ENCODE data around the gene SEC14L5.
A peak's percentile ranks its signal among the peaks of the same experiment; 100 is the strongest.
"Not testable (repeated sequence)": the region's sequence is repeated elsewhere in the genome, so short reads cannot be mapped to it uniquely, and the experiment has no call there.

The SEC14L5 gene

DNA sequence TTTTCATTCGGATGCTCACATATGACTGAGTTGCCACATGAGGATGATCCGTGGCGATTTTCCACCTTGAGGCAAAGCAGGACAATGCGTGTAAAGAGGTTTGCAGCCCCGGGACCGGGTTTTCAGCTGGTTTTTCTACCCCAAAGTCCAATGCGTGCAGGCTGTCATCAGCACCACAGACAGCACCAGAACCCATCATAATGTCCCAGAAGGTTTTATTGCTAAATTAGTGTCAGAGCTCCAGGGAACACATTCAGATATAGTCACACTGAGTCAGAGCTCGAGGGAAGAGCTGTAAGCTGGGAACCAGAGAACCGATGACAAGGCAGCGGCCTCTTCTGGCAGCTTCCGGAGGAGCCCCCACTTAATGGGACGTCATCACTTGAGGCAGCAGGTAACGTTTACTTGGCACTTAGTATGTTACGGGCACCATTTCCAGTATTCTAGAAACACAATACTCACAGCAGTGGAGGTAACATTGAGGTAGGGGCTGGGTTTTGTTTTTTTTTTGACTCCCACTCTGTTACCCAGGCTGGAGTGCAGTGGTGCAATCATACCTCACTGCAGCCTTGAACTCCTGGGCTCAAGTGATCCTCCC is 84.5 kb downstream of the SEC14L5 start:
- H3K27ac ChIP-seq, result no peak overlapping the region
- no peak for TF ChIP-seq ZFX (IDR thresholded peaks at IDR 0.05)
- TF ChIP-seq, protein P1, sequence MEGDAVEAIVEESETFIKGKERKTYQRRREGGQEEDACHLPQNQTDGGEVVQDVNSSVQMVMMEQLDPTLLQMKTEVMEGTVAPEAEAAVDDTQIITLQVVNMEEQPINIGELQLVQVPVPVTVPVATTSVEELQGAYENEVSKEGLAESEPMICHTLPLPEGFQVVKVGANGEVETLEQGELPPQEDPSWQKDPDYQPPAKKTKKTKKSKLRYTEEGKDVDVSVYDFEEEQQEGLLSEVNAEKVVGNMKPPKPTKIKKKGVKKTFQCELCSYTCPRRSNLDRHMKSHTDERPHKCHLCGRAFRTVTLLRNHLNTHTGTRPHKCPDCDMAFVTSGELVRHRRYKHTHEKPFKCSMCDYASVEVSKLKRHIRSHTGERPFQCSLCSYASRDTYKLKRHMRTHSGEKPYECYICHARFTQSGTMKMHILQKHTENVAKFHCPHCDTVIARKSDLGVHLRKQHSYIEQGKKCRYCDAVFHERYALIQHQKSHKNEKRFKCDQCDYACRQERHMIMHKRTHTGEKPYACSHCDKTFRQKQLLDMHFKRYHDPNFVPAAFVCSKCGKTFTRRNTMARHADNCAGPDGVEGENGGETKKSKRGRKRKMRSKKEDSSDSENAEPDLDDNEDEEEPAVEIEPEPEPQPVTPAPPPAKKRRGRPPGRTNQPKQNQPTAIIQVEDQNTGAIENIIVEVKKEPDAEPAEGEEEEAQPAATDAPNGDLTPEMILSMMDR (conservative IDR thresholded peaks at IDR 0.05), result no peak; the same call in 1 of the 2 replicates

DNA sequence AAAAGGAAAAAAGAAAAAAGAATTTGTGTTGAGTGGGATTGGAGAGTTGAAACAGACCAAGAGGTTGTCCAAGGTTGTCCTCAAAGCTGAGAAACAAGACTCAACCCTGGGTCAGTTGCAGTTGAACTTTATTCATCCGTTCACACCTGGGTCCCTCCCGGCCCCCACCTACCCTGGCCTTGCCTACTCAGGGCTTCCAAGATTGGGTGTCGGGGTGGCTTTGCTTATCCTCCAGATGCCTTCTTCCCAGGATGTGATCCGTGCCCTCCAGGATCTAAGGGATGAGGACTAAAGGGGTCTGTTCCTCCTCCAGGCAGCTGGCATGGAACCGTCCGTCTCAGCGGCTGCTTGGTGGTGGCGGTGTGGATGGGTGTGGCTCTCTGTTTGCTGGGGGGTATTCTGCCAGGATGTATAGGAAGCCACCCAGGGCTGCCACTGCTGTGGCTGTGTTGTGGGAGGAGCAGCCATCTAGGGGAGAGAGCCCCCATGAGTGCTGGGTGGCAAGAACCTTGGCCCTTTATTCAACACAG is 85.9 kb downstream of the SEC14L5 start:
- TF ChIP-seq, protein P1 (conservative IDR thresholded peaks at IDR 0.05), result no peak
- no peak for TF ChIP-seq ZFX (IDR thresholded peaks at IDR 0.05)
- no peak overlapping the region for H3K27ac ChIP-seq

GRCh38 chr16:5044581-5044980 is 86.5 kb downstream of the SEC14L5 start:
- H3K27ac ChIP-seq, result not testable (repeated sequence)

DNA sequence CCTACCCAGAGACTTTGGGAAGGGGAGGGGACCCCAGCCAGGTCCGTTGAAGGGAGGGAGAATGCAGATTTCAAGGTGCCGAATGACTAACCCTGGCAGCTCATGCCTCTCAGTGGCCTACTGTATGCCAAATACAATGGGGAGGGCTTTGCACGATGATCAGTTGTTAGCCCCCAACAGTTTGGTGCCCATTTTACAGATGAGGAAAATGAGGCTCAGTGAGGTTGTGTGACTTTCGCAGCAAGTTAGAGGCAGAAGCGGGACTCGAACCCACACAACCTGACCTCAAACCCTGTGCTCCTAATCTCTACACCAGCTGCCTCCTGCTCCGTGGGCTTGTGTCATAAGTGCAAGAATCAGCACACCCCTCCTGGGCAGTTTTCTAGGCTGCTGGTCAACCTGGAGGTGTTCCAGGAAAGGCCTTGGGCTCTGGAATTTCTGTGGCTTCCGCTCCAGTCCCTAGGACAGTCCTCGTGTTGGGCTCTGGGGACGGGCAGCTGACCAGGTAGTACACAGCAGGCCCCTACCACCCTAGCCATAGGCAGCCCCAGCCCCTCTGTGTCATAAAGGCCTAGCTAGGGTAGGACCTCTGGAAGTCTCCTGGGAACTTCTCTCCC is 87.5 kb downstream of the SEC14L5 start:
- no peak overlapping the region for H3K27ac ChIP-seq
- no peak for TF ChIP-seq ZFX (IDR thresholded peaks at IDR 0.05)
- TF ChIP-seq, protein P1 (conservative IDR thresholded peaks at IDR 0.05), result no peak

DNA sequence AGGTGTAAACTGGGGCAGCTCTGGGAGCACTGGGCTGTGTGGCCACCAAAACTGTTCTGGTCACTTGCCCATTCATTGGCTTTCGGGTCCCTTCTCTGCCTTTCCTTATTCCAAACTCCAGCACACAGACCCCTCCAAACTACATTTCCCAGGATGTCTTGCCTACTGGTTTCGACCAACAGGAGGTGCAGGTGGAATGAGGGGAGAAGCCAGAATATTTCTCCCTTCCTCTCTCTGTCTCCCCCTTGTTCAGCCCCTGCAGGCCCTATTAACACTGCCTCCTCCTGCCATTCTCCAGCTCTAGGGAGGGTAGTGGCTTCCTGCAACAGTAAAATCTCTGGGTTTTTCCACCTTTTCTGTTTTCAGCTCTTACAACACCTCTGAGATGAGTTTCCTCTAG is 88.8 kb downstream of the SEC14L5 start:
- H3K27ac ChIP-seq, result no peak overlapping the region
- TF ChIP-seq, protein P1 (conservative IDR thresholded peaks at IDR 0.05), result no peak
- TF ChIP-seq ZFX (IDR thresholded peaks at IDR 0.05), result no peak

- H3K27ac ChIP-seq, result no peak overlapping the region
- TF ChIP-seq, protein P1 (conservative IDR thresholded peaks at IDR 0.05), result no peak
- TF ChIP-seq ZFX (IDR thresholded peaks at IDR 0.05), result no peak
Measured at GRCh38 chr16:5054876-5055865, 97.0 kb downstream of the SEC14L5 start.

DNA sequence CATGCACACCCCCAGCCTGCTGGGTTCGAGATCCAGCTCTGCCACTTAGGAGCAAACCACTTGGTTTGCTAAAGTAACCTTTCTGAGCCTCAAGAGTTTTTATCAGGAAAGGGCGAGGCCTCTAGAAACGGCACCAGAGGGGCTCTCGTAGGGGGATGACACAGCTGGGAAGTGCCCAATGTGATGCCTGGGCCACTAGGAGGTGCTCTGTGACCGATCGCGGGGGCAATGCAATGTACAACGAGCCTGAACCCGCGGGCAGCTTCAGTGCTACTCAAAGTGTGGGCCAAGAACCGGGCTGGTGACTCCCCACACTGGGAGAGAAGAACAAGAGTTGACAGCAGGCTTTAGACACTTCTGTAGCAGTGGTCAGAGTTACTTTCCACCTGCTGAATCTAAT is 98.2 kb downstream of the SEC14L5 start:
- no peak overlapping the region for H3K27ac ChIP-seq
- TF ChIP-seq, protein P1 (conservative IDR thresholded peaks at IDR 0.05), result peak; percentile 60
- TF ChIP-seq ZFX (IDR thresholded peaks at IDR 0.05), result no peak
